HG03342 (cell line): Measurements from ENCODE around the gene FA2H.
"Not testable (repeated sequence)": the region's sequence is repeated elsewhere in the genome, so short reads cannot be mapped to it uniquely, and the experiment has no call there.

Experiments used
- ATAC-seq: cut with Tn5 transposase; IDR thresholded peaks from one replicate; pipeline ENCODE4 v1.9.1; 2021; ENCODE audit warnings: mild to moderate bottlenecking, moderate library complexity; ENCODE audit not compliant: unreplicated experiment

FA2H gene

GRCh38 chr16:74770831-74771526 is 3.6 kb downstream of the FA2H start:
- ATAC-seq = no peak

DNA sequence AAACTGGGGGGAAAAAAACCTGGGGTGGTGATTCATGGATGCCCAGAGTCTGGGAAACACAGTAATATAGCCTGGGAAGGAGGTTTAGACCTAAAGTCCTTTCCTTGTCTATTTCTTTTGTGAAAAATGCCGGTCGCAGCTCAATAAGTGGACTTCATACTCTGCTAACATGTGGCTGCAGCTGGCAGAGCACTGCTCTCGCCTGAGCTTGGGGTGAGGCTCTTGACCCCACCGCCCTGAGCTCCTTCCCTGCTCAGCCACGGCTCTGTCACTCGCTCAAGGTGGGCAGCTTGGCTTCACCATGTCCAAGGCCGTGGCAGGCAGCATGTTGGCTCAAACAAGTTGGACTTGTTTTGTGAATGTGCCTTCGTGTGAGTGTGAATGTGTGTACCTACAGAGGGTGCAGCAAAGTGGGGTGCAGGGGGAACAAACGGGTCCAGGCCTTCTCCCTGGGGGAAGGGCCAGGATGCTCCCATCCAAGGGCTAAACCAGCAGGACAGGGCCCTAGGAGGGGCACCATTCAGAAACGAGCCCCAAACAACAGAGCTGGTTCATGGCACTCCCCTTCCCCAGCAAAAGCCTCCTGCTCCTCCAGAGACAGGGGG is 4.9 kb downstream of the FA2H start:
- ATAC-seq = no peak

DNA sequence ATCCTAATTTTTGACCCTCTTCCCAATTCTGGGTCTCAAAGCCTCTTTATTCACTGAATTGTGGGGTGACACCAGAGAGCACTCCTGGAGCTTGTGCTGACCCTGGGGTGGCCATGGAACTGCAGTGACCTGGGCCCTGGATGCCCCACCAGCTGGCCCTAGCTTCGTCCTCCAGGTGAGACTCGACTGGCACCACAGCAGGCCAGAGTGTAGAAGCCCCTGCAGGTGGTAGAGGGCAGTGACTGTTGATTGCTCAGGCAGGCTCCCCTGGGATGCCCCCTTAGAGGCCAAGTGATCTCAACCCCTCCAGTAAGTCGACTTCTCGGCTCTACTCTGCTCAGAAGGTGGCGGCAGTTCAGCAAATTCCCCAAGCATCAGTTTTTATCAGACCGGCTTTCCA is 6.4 kb downstream of the FA2H start:
- no peak for ATAC-seq

DNA sequence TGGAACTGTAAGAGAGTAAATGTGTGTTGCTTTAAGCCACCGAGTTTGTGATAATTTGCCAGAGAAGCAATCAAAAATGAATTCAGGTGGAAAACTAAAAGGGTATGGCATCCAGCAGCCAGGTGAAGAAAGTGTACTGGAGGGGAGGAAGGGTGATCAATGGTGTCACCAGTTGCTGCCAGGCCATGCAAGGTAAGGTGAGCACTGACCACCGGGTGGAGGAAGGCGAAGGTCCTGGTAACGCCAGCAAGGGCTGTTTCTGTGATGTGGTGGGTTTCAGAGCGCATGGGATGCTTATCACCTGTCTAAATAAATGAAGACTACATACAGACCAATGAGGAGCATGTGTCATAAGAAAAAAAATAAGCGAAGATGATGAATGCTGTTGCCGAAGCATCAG is 6.9 kb downstream of the FA2H start:
- ATAC-seq = no peak

- ATAC-seq = no peak
Observed at GRCh38 chr16:74766729-74767128, 7.9 kb downstream of the FA2H start.

- ATAC-seq = not testable (repeated sequence)
Observed at GRCh38 chr16:74764184-74764583, 10.4 kb downstream of the FA2H start.

DNA sequence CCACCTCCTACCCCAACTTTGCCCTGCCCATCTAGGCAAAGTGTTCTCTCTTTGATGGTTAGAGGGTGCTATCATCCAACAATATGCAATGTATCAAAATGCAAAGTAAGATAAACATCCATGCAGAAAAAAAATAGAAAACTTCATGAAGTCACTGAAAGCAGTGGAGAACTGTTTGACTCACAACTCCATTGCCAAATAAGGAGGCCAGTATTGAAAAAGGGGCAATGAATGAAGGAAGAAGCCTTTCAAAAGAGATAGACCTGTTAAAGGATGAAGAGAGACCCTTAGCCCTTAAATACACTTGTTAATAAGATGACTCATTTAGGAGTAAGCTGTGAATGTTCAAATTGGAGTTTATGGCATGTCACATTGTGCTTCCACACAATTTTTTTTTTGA is 13.0 kb downstream of the FA2H start:
- ATAC-seq = no peak

DNA sequence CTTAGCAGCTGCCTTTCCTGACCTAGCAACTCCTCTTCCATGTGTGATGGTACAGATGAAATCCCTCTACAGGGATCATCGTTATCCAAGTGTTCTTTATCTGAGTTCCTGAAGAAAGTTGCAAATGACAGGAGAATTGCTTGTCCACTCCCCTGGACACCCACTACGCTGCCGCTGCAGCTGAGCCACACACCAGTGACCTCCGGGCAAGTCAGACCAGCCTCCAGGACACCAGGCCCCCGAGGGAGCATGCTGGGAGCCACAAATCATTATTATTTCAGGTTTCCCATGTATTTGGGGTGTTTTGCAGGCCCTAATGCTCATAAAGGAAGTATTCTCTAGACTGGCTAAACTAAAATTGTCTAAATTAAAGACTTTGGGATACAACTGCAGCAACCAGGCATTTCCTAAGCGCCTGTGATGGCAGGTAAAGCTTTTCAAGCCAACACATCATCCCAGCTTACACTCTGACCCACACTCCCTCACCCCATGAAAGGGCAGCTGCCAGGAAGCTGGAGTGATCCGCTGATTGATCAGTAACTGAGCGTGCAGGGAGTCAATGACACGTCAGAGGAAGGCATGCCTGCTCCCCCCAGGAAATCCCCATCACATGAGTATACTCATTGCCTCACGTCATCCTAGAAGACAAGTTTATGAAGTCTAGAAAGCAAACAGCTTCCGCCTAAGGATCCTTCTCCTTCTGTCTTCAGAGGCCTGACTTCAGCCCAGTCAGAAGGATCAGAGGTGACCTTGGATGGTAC is 14.4 kb downstream of the FA2H start:
- ATAC-seq = no peak

GRCh38 chr16:74759564-74759963 is 15.1 kb downstream of the FA2H start:
- no peak for ATAC-seq

GRCh38 chr16:74758801-74759200 is 15.8 kb downstream of the FA2H start:
- ATAC-seq = no peak

DNA sequence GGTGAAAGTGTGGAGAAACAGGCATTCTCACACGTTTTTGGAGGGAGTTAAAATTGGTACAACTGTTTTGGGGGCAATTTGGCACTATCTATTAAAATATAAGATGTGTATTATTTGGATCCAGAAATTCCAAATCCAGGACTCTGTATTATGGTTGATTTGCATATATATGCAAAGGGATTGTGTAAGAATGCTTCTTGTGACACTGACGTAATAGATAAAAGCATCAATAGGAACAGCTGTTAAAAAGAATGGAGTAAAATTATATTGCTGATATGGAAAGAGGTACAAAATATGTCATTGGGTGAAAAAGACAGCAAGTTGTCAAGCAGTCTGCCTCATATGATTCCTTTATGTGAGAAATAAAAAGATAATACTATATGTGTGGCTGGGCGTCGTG is 17.3 kb downstream of the FA2H start:
- no peak for ATAC-seq

DNA sequence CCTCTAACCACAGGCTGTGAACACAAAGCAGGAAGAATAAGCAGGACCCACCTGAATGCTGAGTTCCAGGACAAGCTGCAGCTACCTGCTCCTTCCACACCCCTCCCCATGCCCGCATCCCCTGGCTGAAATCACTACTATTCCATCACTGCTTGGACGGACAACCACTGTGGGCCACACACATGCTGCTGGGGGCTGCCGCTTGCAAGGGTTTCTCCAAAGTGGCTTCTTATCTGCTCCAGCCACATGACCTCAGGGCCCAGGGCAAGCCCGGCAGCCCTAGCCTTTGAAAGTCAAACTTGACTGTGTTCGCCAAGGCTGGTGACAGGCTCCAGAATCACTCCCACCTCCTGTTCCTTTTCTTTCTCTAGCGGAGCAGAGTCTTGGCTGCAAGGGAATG is 18.4 kb downstream of the FA2H start:
- ATAC-seq = no peak

DNA sequence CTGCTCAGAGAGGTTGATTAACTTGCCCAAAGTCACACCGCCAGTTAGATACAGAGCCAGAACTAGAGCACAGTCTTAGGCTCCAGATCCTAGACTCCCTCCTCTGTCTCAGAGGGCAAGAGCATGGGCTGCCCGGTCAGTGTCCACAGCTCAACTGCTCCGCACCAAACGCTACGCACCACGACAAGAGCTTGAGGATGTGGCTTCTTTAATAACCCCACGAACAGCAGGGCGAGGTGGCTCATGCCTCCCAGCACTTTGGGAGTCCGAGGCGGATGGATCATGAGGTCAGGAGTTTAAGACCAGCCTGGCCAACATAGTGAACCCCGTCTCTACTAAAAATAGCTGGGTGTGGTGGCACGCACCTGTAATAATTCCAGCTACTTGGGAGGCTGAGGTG is 21.4 kb downstream of the FA2H start:
- no peak for ATAC-seq

DNA sequence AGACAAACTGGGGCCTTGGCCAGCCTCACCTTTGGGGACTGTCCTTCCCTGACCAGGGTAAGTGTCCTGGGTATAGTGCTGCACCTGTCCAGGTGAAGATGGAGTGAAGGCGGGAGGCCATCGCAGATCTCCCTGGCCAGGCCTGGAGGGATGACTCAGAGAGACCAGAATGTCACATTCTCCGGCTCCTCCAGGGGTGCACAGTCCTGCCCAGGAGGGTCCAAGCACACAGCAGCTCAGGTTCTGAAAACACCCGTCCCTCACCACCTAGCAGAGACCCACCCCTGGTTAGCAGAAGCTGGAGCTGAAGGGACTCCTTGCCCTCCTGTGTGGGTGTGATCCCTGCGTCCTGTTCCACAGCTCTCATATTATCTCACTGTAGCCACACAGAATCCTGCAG is 21.9 kb downstream of the FA2H start:
- no peak for ATAC-seq

DNA sequence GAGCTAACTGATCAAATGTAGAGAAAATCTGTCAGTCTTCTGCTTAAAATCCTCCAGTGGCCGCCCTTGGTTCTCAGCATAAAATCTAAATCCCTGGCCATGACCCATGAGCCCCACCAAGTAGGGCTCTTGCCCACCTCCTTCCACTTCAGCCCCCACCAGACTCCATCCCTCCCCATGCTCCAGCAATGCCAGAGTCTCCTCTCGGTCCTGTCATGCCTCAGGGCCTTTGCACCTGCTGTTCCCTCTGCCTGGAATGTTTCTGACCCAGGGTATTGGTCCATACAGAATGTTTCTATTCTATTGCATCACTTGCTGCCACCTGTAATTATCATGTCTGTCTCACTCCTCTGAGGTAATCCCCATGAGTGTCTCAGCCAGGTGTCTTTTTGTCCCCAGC is 22.4 kb downstream of the FA2H start:
- ATAC-seq = no peak

- no peak for ATAC-seq
Observed at GRCh38 chr16:74751658-74752057, 23.0 kb downstream of the FA2H start.

DNA sequence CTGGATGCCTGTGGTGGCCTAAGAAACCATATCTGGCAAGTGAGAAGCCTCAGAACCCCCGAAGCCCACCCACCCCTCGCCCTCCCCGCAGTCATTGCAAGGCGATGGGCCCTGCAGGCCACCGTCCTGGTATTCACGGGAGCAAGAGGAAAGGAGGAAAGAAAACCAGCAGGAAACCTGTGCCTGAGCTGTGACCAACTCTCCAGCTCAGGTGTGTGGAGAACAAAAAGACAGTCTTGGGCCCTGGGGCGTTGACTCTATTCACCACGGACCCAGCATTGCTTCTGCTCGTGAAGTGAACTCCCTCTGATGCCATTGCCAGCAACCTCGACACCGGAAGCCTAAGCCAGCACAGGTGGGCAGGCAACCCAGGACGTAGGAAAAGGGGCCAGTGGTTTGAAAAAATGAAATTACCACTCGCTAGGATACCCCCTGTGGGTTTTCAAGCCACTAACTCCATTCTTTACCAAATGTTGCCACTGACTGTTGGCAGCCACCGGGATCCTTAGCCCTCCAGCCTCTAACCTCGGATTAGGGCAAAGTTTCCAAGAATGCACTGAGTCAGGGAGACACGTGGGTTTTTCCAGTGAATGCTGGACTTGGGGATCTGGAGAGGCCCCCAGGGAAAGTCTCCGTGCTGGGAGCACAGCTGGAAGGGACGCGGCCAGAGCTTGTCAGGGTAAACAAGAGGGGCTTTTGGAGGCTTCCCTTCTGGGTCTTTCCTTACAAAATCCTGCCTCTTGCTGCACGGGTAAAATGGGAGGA is 25.1 kb downstream of the FA2H start:
- ATAC-seq = no peak

DNA sequence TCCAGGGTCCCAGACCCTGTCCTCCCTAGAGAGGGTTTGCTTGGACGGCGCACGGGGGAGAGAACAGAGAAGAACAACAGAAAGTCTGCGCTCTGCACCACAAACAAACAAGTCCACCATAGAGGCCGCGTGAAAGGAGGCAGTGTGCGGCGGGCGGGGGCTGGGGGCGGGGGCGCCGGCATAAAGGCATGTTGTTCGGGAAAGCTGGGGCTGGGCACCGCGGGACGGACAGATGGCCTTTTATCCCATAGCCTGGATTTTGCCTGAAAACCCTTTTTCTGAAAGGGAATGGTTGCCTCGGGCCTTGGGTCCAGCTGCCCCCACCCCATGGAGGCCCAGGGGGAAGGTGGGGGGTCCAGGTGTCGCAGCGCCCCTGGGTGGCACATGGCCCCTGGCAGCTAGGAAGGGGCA is 26.0 kb downstream of the FA2H start:
- no peak for ATAC-seq

GRCh38 chr16:74747716-74748615 is 26.7 kb downstream of the FA2H start:
- no peak for ATAC-seq

DNA sequence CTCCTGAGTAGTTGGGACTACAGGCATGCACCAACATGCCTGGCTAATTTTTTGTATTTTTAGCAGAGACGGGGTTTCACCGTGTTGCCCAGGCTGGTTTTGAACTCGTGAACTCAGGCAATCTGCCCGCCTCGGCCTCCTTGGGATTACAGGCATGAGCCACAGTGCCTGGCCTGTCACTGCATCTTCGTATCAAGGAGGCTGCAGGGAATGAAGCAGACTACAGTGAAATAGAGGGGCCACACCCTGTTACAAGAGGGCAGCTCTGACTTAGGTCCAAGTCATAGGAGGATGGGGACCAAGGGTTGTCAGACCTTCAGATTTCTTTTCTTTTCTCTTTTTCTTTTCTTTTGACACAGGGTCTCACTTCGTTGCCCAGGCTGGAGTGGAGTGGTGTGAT is 28.7 kb downstream of the FA2H start:
- ATAC-seq = no peak
